Measurements from ENCODE around the gene DYNLL1. TPM values are rescaled to one million over a fixed set of nuclear protein-coding genes. Genes with fewer than 3 reads are reported as not detected.
"Not testable (repeated sequence)": the region's sequence is repeated elsewhere in the genome, so short reads cannot be mapped to it uniquely, and the experiment has no call there.

Gene DYNLL1
- total and polyA plus RNA-seq, 2 donors (not counting 3 experiments of a cell fraction or from before 2014, with no cell fraction given) = 469 to 600 TPM

GRCh38 chr12:120529641-120530417 lies 33.9 kb downstream of the DYNLL1 start:
- DNase-seq (ENCODE audit: low read depth, low spot score) = peak; percentile 73

GRCh38 chr12:120530418-120530761 lies 34.5 kb downstream of the DYNLL1 start:
- Histone ChIP-seq H2AFZ (ENCODE audit: low read depth, low read length) (peak overlapping the region; percentile 52), H3K79me2 (ENCODE audit: control insufficient read depth, insufficient read depth, low read length) (peaks cover 14% of the 10 kb centered on the region), H3K4me2 (ENCODE audit: insufficient read depth, low read length) (peak overlapping the region; percentile 74), H3K4me3 (replicated peaks in 1 of 3; ENCODE audit: insufficient read depth in 1 of 3, low read depth in 1 of 3, low read length in 3 of 3) (peak overlapping the region in 1 of 3 experiments; percentile 77), H3K4me1 (ENCODE audit: control insufficient read depth, extremely low read depth, insufficient read depth, low read length) (peaks cover 15% of the 10 kb centered on the region), H3K27ac (ENCODE audit: insufficient read depth, low read depth, low read length) (peak overlapping the region; percentile 79)
- BruUV-seq (replicated peaks); H3K9me3 ChIP-seq (replicated peaks; ENCODE audit: control insufficient read depth, insufficient read depth, low read length); H4K20me1 ChIP-seq (replicated peaks; ENCODE audit: control insufficient read depth, extremely low read depth, insufficient read depth, low read length); DNase-seq (ENCODE audit: low read depth, low spot score); FAIRE-seq; H3K36me3 ChIP-seq (ENCODE audit: control insufficient read depth in 2 of 2, extremely low read depth in 1 of 2, insufficient read depth in 2 of 2, low read length in 2 of 2); H3K9me1 ChIP-seq (replicated peaks; ENCODE audit: control insufficient read depth, extremely low read depth, insufficient read depth, low read length); H3K27me3 ChIP-seq (ENCODE audit: control insufficient read depth in 2 of 2, insufficient read depth in 2 of 2, low read length in 2 of 2); dilution Hi-C loops (cut with MboI; ENCODE audit: extremely low pct_ligation_motif_present, low sequenced_read_pairs); H3K9ac ChIP-seq (replicated peaks; ENCODE audit: extremely low read depth, insufficient read depth, low read length); intact Hi-C loops (cut with micrococcal nuclease): not testable (repeated sequence)
- ChIA-PET POLR2A (interaction anchor here (1.2 kb wide), 1 partner anchor 20 kb away, joined by 3 read pairs; no protein-coding TSS in a partner anchor), CTCF (interaction anchor here (2.1 kb wide), 1 partner anchor 34 kb away, joined by 9 read pairs; the partner anchor contains the start of gene DYNLL1)

More at GRCh38 chr12:120529641-120530417, 33.9 kb downstream of the DYNLL1 start:
- dilution Hi-C loops (cut with MboI; ENCODE audit: extremely low pct_ligation_motif_present, low sequenced_read_pairs) (no loop called here), intact Hi-C loops (cut with micrococcal nuclease) (loop anchor here (1.0 to 2.0 kb wide), 2 partner anchors 34 to 61 kb away; partner anchors contain the start of genes DYNLL1 and SRSF9)
- H3K4me3 ChIP-seq (replicated peaks in 1 of 3; ENCODE audit: insufficient read depth in 1 of 3, low read depth in 1 of 3, low read length in 3 of 3) = peak overlapping the region; percentile 26 to 98 (median 77)
- H3K4me1 ChIP-seq (ENCODE audit: control insufficient read depth, extremely low read depth, insufficient read depth, low read length) = peaks cover 15% of the 10 kb centered on the region
- no TSS peak for BruUV-seq (replicated peaks)
- FAIRE-seq = peak; percentile 61
- ChIA-PET CTCF (interaction anchor here (0.6 to 2.1 kb wide), 5 partner anchors 25 to 42 kb away, joined by 3 to 9 read pairs (median 4); partner anchors contain the start of gene DYNLL1), POLR2A (interaction anchor here (0.7 to 1.2 kb wide), 3 partner anchors 9 to 329 kb away, joined by 3 to 7 read pairs (median 3); partner anchors contain the start of gene RPLP0)
- H3K27ac ChIP-seq (ENCODE audit: insufficient read depth, low read depth, low read length) = peak overlapping the region; percentile 79
- H3K27me3 ChIP-seq (ENCODE audit: control insufficient read depth in 2 of 2, insufficient read depth in 2 of 2, low read length in 2 of 2) = no peaks in the 10 kb centered on the region
- H3K9ac ChIP-seq (replicated peaks; ENCODE audit: extremely low read depth, insufficient read depth, low read length) = peak overlapping the region; percentile 90
- H3K9me1 ChIP-seq (replicated peaks; ENCODE audit: control insufficient read depth, extremely low read depth, insufficient read depth, low read length) = no peaks in the 10 kb centered on the region
- no peaks in the 10 kb centered on the region for H3K36me3 ChIP-seq (ENCODE audit: control insufficient read depth in 2 of 2, extremely low read depth in 1 of 2, insufficient read depth in 2 of 2, low read length in 2 of 2)
- no peaks in the 10 kb centered on the region for H3K9me3 ChIP-seq (replicated peaks; ENCODE audit: control insufficient read depth, insufficient read depth, low read length)
- peaks cover 9% of the 10 kb centered on the region for H3K79me2 ChIP-seq (ENCODE audit: control insufficient read depth, insufficient read depth, low read length)
- no peaks in the 10 kb centered on the region for H4K20me1 ChIP-seq (replicated peaks; ENCODE audit: control insufficient read depth, extremely low read depth, insufficient read depth, low read length)
- H2AFZ ChIP-seq (ENCODE audit: low read depth, low read length) = peak overlapping the region; percentile 52
- peak; percentile 30 for TF ChIP-seq FOS (IDR thresholded peaks at IDR 0.05; ENCODE audit: borderline replicate concordance, insufficient read depth, low read length)
- no peak for TF ChIP-seq EZH2 (IDR thresholded peaks at IDR 0.05; ENCODE audit: borderline replicate concordance, low read depth, low read length, severe bottlenecking)
- no peak for TF ChIP-seq POLR2AphosphoS5 (IDR thresholded peaks at IDR 0.05; ENCODE audit: insufficient read depth, low read depth, low read length)
- H3K4me2 ChIP-seq (ENCODE audit: insufficient read depth, low read length) = peak overlapping the region; percentile 74
